ENCODE data around the gene FNDC11. TPM values are rescaled to one million over a fixed set of nuclear protein-coding genes. Genes with fewer than 3 reads are reported as not detected.
A peak's percentile ranks its signal among the peaks of the same experiment; 100 is the strongest.

The FNDC11 gene
- total and polyA plus RNA-seq, 2 of the 13 experiments (the other 11 are each of a cell fraction or from before 2014, with no cell fraction given) = 0.07 TPM; not detected in 1

DNA sequence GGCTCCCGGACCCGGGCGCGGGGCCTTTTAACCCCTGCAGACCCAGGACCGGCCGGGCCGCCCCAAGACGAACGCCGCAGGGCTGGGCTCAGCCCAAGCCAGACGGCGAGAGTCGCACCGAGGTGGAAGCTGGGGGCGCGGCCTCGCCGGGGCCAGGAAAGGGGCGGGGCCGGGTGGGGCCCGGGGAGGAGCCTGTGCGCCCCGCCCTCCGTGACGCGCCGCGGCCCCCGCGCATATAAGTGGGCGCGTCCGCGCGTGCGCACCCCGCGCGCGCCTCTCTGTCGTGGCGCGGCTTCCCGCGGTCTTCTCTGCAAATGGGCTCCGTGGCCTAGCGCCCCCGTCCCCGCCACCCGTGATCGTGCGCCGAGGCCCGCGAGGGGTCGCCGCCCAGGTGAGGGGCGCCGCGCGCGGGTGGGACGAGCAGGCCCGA, 33.4 kb upstream of the FNDC11 start, which contains the start of gene PPDPF (continued):
- TF ChIP-seq PHF8 (CRISPR knock-in tag; IDR thresholded peaks at IDR 0.05) (peak; percentile 51), ZFP41 (CRISPR knock-in tag; IDR thresholded peaks at IDR 0.05; ENCODE audit: borderline replicate concordance) (no peak), ARID5B (CRISPR knock-in tag; IDR thresholded peaks at IDR 0.05) (no peak), MED8 (CRISPR knock-in tag; IDR thresholded peaks at IDR 0.05; ENCODE audit: insufficient replicate concordance) (no peak), LBX2 (CRISPR knock-in tag; IDR thresholded peaks at IDR 0.05; ENCODE audit: borderline replicate concordance) (no peak), NR2F1 (CRISPR knock-in tag; IDR thresholded peaks at IDR 0.05) (no peak)
- TF ChIP-seq, protein P1, sequence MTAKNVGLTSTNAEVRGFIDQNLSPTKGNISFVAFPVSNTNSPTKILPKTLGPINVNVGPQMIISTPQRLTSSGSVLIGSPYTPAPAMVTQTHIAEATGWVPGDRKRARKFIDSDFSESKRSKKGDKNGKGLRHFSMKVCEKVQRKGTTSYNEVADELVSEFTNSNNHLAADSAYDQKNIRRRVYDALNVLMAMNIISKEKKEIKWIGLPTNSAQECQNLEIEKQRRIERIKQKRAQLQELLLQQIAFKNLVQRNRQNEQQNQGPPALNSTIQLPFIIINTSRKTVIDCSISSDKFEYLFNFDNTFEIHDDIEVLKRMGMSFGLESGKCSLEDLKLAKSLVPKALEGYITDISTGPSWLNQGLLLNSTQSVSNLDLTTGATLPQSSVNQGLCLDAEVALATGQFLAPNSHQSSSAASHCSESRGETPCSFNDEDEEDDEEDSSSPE (CRISPR knock-in tag; IDR thresholded peaks at IDR 0.05) = peak; percentile 13; the same call in 1 of the 2 replicates
- TF ChIP-seq, protein P2, sequence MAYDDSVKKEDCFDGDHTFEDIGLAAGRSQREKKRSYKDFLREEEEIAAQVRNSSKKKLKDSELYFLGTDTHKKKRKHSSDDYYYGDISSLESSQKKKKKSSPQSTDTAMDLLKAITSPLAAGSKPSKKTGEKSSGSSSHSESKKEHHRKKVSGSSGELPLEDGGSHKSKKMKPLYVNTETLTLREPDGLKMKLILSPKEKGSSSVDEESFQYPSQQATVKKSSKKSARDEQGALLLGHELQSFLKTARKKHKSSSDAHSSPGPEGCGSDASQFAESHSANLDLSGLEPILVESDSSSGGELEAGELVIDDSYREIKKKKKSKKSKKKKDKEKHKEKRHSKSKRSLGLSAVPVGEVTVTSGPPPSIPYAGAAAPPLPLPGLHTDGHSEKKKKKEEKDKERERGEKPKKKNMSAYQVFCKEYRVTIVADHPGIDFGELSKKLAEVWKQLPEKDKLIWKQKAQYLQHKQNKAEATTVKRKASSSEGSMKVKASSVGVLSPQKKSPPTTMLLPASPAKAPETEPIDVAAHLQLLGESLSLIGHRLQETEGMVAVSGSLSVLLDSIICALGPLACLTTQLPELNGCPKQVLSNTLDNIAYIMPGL (CRISPR knock-in tag; IDR thresholded peaks at IDR 0.05; ENCODE audit: borderline replicate concordance in 1 of 2, low read depth in 1 of 2) = peak in 1 of 2 experiments; percentile 22; a peak in 1 of 4 replicates
- TF ChIP-seq, protein P3, sequence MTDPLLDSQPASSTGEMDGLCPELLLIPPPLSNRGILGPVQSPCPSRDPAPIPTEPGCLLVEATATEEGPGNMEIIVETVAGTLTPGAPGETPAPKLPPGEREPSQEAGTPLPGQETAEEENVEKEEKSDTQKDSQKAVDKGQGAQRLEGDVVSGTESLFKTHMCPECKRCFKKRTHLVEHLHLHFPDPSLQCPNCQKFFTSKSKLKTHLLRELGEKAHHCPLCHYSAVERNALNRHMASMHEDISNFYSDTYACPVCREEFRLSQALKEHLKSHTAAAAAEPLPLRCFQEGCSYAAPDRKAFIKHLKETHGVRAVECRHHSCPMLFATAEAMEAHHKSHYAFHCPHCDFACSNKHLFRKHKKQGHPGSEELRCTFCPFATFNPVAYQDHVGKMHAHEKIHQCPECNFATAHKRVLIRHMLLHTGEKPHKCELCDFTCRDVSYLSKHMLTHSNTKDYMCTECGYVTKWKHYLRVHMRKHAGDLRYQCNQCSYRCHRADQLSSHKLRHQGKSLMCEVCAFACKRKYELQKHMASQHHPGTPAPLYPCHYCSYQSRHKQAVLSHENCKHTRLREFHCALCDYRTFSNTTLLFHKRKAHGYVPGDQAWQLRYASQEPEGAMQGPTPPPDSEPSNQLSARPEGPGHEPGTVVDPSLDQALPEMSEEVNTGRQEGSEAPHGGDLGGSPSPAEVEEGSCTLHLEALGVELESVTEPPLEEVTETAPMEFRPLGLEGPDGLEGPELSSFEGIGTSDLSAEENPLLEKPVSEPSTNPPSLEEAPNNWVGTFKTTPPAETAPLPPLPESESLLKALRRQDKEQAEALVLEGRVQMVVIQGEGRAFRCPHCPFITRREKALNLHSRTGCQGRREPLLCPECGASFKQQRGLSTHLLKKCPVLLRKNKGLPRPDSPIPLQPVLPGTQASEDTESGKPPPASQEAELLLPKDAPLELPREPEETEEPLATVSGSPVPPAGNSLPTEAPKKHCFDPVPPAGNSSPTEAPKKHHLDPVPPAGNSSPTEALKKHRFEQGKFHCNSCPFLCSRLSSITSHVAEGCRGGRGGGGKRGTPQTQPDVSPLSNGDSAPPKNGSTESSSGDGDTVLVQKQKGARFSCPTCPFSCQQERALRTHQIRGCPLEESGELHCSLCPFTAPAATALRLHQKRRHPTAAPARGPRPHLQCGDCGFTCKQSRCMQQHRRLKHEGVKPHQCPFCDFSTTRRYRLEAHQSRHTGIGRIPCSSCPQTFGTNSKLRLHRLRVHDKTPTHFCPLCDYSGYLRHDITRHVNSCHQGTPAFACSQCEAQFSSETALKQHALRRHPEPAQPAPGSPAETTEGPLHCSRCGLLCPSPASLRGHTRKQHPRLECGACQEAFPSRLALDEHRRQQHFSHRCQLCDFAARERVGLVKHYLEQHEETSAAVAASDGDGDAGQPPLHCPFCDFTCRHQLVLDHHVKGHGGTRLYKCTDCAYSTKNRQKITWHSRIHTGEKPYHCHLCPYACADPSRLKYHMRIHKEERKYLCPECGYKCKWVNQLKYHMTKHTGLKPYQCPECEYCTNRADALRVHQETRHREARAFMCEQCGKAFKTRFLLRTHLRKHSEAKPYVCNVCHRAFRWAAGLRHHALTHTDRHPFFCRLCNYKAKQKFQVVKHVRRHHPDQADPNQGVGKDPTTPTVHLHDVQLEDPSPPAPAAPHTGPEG (CRISPR knock-in tag; IDR thresholded peaks at IDR 0.05) = 0 out of 2 replicates have a peak, but pooled peaks have one; percentile 20
- TF ChIP-seq, protein P4, sequence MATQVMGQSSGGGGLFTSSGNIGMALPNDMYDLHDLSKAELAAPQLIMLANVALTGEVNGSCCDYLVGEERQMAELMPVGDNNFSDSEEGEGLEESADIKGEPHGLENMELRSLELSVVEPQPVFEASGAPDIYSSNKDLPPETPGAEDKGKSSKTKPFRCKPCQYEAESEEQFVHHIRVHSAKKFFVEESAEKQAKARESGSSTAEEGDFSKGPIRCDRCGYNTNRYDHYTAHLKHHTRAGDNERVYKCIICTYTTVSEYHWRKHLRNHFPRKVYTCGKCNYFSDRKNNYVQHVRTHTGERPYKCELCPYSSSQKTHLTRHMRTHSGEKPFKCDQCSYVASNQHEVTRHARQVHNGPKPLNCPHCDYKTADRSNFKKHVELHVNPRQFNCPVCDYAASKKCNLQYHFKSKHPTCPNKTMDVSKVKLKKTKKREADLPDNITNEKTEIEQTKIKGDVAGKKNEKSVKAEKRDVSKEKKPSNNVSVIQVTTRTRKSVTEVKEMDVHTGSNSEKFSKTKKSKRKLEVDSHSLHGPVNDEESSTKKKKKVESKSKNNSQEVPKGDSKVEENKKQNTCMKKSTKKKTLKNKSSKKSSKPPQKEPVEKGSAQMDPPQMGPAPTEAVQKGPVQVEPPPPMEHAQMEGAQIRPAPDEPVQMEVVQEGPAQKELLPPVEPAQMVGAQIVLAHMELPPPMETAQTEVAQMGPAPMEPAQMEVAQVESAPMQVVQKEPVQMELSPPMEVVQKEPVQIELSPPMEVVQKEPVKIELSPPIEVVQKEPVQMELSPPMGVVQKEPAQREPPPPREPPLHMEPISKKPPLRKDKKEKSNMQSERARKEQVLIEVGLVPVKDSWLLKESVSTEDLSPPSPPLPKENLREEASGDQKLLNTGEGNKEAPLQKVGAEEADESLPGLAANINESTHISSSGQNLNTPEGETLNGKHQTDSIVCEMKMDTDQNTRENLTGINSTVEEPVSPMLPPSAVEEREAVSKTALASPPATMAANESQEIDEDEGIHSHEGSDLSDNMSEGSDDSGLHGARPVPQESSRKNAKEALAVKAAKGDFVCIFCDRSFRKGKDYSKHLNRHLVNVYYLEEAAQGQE (IDR thresholded peaks at IDR 0.05; ENCODE audit: borderline replicate concordance in 1 of 2, low read depth in 1 of 2, low read length in 2 of 2) = no peak

All from HepG2 (cell line).